Neural progenitor cell (in vitro differentiated cells): ENCODE data around the gene MICAL2. TPM values are rescaled to one million over a fixed set of nuclear protein-coding genes. Genes with fewer than 3 reads are reported as not detected.

Source experiments
- DNase-seq: peaks from one replicate; pipeline ENCODE4 v3.0.0-alpha.2; 2016; ENCODE audit warnings: low spot score
- H2AFZ ChIP-seq: fragments of 200-600 bp; sonication (generic); replicated peaks from 2 replicates; pipeline ENCODE4 v1.6.1; 2016; ENCODE audit warnings: antibody characterized with exemption
- H3F3A ChIP-seq: fragments of 200-600 bp; sonication (generic); 2 replicates; pipeline ENCODE4 v1.6.1; 2016; ENCODE audit warnings: antibody characterized with exemption, low read depth
- H3K27ac ChIP-seq: fragments of 200-600 bp; sonication (generic); 2 replicates; pipeline ENCODE4 v1.5.1; 2016; ENCODE audit warnings: mild to moderate bottlenecking
- H3K27me3 ChIP-seq: fragments of 200-600 bp; sonication (generic); 2 replicates; pipeline ENCODE4 v1.6.1; 2016; ENCODE audit warnings: mild to moderate bottlenecking, moderate library complexity
- H3K36me3 ChIP-seq: fragments of 200-600 bp; sonication (generic); 2 replicates; pipeline ENCODE4 v1.5.1; 2016
- H3K4me1 ChIP-seq: fragments of 200-600 bp; sonication (generic); 2 replicates; pipeline ENCODE4 v1.6.1; 2016; ENCODE audit warnings: mixed run types
- H3K4me2 ChIP-seq: fragments of 200-600 bp; sonication (generic); 2 replicates; pipeline ENCODE4 v1.6.1; 2016
- H3K4me3 ChIP-seq: fragments of 200-600 bp; sonication (generic); 2 replicates; pipeline ENCODE4 v1.5.1; 2016
- H3K79me2 ChIP-seq: fragments of 200-600 bp; sonication (generic); 2 replicates; pipeline ENCODE4 v1.6.1; 2016; ENCODE audit warnings: low read depth
- H3K9ac ChIP-seq: fragments of 200-600 bp; sonication (generic); 2 replicates; pipeline ENCODE4 v1.6.1; 2016
- H3K9me3 ChIP-seq: fragments of 200-600 bp; sonication (generic); 2 replicates; pipeline ENCODE4 v1.5.1; 2016; ENCODE audit warnings: low read depth
- H4K20me1 ChIP-seq: fragments of 200-600 bp; sonication (generic); 2 replicates; pipeline ENCODE4 v1.6.1; 2016; ENCODE audit warnings: low read depth
- H3K27ac Mint-ChIP-seq: 3 replicates; pipeline ENCODE4 v1.8.0; 2021; ENCODE audit warnings: mixed read lengths
- H3K27me3 Mint-ChIP-seq: 2 replicates; pipeline ENCODE4 v1.8.0; 2022; ENCODE audit warnings: low read depth, mild to moderate bottlenecking, inconsistent platforms, moderate library complexity, mixed read lengths; ENCODE audit not compliant: insufficient read depth
- H3K36me3 Mint-ChIP-seq: 3 replicates; pipeline ENCODE4 v1.8.0; 2021; ENCODE audit warnings: mixed read lengths
- H3K4me1 Mint-ChIP-seq: 3 replicates; pipeline ENCODE4 v1.8.0; 2021; ENCODE audit warnings: mixed read lengths
- H3K4me3 Mint-ChIP-seq: 3 replicates; pipeline ENCODE4 v1.8.0; 2021; ENCODE audit warnings: mild to moderate bottlenecking, moderate library complexity, mixed read lengths
- H3K9me3 Mint-ChIP-seq: 3 replicates; pipeline ENCODE4 v1.8.0; 2020; ENCODE audit warnings: mixed read lengths
- CTCF ChIP-seq: fragments of 200-600 bp; sonication (generic); IDR thresholded peaks from 2 replicates; pipeline ENCODE4 v1.5.1; 2017; ENCODE audit warnings: antibody characterized with exemption, mild to moderate bottlenecking
- EZH2 ChIP-seq: fragments of 200-600 bp; sonication (generic); IDR thresholded peaks from 2 replicates; pipeline ENCODE4 v1.6.1; 2017; ENCODE audit warnings: antibody characterized with exemption, mild to moderate bottlenecking, moderate library complexity
- EZH2phosphoT487 ChIP-seq: fragments of 200-600 bp; sonication (generic); IDR thresholded peaks from 2 replicates; pipeline ENCODE4 v1.6.1; 2017; ENCODE audit warnings: antibody characterized with exemption
- total RNA-seq: library from RNA; depleted of rRNA; stranded (reverse); fragments of >200 nt; gene quantifications from 2 replicates; pipeline ENCODE4 v1.2.3, GENCODE V29; 2015; ENCODE audit warnings: low replicate concordance

Gene MICAL2
- total RNA-seq, 1 donor from 2014 or later: 0.60 TPM

GRCh38 chr11:12097219-12097618 lies 13.2 kb upstream of the MICAL2 start:
- Mint-ChIP-seq H3K27ac (no peak overlapping the region), H3K4me1 (peaks cover 14% of the 10 kb centered on the region), H3K4me3 (no peak overlapping the region), H3K9me3 (no peaks in the 10 kb centered on the region), H3K36me3 (no peaks in the 10 kb centered on the region), H3K27me3 (peaks cover 13% of the 10 kb centered on the region)
- Histone ChIP-seq H3F3A (peaks cover 13% of the 10 kb centered on the region), H3K9ac (no peak overlapping the region), H2AFZ (no peak overlapping the region), H3K4me3 (no peak overlapping the region), H3K9me3 (no peaks in the 10 kb centered on the region), H3K27me3 (no peaks in the 10 kb centered on the region), H3K4me1 (peaks cover 17% of the 10 kb centered on the region), H4K20me1 (no peaks in the 10 kb centered on the region), H3K4me2 (no peak overlapping the region), H3K79me2 (no peaks in the 10 kb centered on the region), H3K36me3 (no peaks in the 10 kb centered on the region), H3K27ac (no peak overlapping the region)
- no peak for DNase-seq
- no peak for TF ChIP-seq CTCF
- no peak for TF ChIP-seq EZH2phosphoT487
- no peak for TF ChIP-seq EZH2

DNA sequence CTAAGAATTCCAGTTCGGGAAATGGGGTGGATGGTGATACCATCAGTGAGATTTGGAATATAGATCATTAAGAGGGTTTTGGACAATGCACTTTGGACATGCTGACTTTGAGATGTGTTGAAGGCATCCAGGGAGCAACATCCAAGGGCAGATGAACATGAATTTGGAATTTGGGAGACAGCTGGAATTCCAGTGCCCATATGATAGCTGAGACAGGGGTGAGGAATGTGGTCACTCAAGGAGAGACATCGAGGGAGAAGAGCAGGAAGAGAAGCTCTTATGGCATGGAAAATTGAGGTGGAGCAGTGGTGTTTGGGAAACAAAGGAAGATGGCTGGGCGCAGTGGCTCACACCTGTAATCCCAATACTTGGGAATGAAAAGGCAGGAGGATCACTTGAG lies 11.8 kb upstream of the MICAL2 start:
- no peak for DNase-seq
- Histone ChIP-seq H3K36me3 (no peaks in the 10 kb centered on the region), H3K27ac (no peak overlapping the region), H3K4me1 (peaks cover 5% of the 10 kb centered on the region), H4K20me1 (no peaks in the 10 kb centered on the region), H3F3A (no peaks in the 10 kb centered on the region), H2AFZ (no peak overlapping the region), H3K4me2 (no peak overlapping the region), H3K9me3 (no peaks in the 10 kb centered on the region), H3K4me3 (no peak overlapping the region), H3K9ac (no peak overlapping the region), H3K79me2 (no peaks in the 10 kb centered on the region), H3K27me3 (no peaks in the 10 kb centered on the region)
- H3K27ac Mint-ChIP-seq: no peak overlapping the region
- H3K27me3 Mint-ChIP-seq: peaks cover 7% of the 10 kb centered on the region
- H3K4me3 Mint-ChIP-seq: no peak overlapping the region
- no peaks in the 10 kb centered on the region for H3K36me3 Mint-ChIP-seq
- no peak for TF ChIP-seq CTCF
- no peak for TF ChIP-seq EZH2
- no peak for TF ChIP-seq EZH2phosphoT487
- H3K9me3 Mint-ChIP-seq: no peaks in the 10 kb centered on the region
- peaks cover 2% of the 10 kb centered on the region for H3K4me1 Mint-ChIP-seq

DNA sequence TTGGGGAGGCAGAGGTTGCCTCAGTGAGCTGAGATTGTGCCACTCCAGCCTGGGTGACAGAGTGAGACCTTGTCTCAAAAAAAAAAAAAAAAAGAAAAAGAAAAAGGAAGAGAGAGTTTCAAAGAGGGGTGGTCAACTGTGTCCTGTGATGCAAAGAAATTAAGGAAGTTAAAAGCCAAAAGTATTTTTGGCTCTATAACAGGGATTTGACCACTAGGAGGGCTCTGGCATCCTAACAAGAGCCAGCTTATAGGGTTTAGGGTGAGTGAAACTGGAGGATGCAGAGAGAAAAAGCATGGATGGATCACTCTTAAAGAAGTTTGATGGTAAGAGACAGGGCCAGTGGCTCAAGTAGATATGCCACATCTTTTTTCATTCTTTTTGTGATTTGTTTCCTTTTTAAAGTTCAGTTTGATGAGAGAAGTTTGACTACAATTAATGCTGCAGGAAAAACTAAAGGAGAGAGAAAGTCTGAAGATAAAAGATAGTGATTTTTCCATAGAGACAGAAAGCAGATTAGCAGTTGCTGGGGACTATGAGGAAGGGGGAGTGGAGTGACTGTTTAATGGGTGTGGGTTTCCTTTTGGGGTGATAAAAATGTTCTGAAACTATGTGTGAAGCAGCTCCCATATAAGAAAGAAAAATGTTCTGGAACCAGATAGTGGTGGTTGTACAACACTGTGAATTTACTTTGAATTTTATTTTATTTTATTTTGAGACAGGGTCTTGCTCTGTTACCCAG lies 11.1 kb upstream of the MICAL2 start:
- TF ChIP-seq EZH2 (no peak), EZH2phosphoT487 (no peak), CTCF (peak; percentile 19)
- H3K27ac Mint-ChIP-seq: no peak overlapping the region
- no peaks in the 10 kb centered on the region for H3K36me3 Mint-ChIP-seq
- Histone ChIP-seq H3K4me1 (peaks cover 5% of the 10 kb centered on the region), H3K79me2 (no peaks in the 10 kb centered on the region), H3K9ac (no peak overlapping the region), H4K20me1 (no peaks in the 10 kb centered on the region), H3K4me3 (no peak overlapping the region), H3K4me2 (no peak overlapping the region), H3F3A (no peaks in the 10 kb centered on the region), H3K27ac (no peak overlapping the region), H3K36me3 (no peaks in the 10 kb centered on the region), H3K9me3 (no peaks in the 10 kb centered on the region), H3K27me3 (no peaks in the 10 kb centered on the region), H2AFZ (no peak overlapping the region)
- H3K4me3 Mint-ChIP-seq: no peak overlapping the region
- H3K4me1 Mint-ChIP-seq: peaks cover 2% of the 10 kb centered on the region
- no peaks in the 10 kb centered on the region for H3K9me3 Mint-ChIP-seq
- DNase-seq: no peak
- H3K27me3 Mint-ChIP-seq: peaks cover 7% of the 10 kb centered on the region
